Measurements from ENCODE around the gene FRG1.

GRCh38 chr4:189921058-189921457 is 19.6 kb upstream of the FRG1 start:
- no peak for TF ChIP-seq CTCF (IDR thresholded peaks at IDR 0.05 in 8 of 11, conservative IDR thresholded peaks at IDR 0.05 in 3 of 11)
- TF ChIP-seq POLR2AphosphoS5 (IDR thresholded peaks at IDR 0.05), result no peak
- TF ChIP-seq POLR2A (IDR thresholded peaks at IDR 0.05), result no peak

Data from spleen (tissue), 7 donors.